Mucosa of stomach (tissue), 1 donor: Measurements from ENCODE around the gene SLC9A8.
"Not testable (repeated sequence)": the region's sequence is repeated elsewhere in the genome, so short reads cannot be mapped to it uniquely, and the experiment has no call there.

Experiments used
- H3K27me3 ChIP-seq: one replicate; pipeline ENCODE4 v1.7.0; 2013; ENCODE audit warnings: mild to moderate bottlenecking, low read length; ENCODE audit not compliant: control insufficient read depth, insufficient read depth
- H3K36me3 ChIP-seq: one replicate; pipeline ENCODE4 v1.7.0; 2013; ENCODE audit warnings: low read length; ENCODE audit not compliant: control insufficient read depth, insufficient read depth
- H3K4me1 ChIP-seq: one replicate; pipeline ENCODE4 v1.7.0; 2013; ENCODE audit warnings: mild to moderate bottlenecking, low read length; ENCODE audit not compliant: control insufficient read depth, insufficient read depth
- H3K4me3 ChIP-seq: one replicate; pipeline ENCODE4 v1.7.0; 2013; ENCODE audit warnings: low read length
- H3K9ac ChIP-seq: one replicate; pipeline ENCODE4 v1.7.0; 2013; ENCODE audit warnings: mild to moderate bottlenecking, low read length, moderate library complexity
- H3K9me3 ChIP-seq: one replicate; pipeline ENCODE4 v1.7.0; 2013; ENCODE audit warnings: mild to moderate bottlenecking, low read length, moderate library complexity; ENCODE audit not compliant: control insufficient read depth
- donor health status: Pancreatic carcinoma.

SLC9A8 gene

DNA sequence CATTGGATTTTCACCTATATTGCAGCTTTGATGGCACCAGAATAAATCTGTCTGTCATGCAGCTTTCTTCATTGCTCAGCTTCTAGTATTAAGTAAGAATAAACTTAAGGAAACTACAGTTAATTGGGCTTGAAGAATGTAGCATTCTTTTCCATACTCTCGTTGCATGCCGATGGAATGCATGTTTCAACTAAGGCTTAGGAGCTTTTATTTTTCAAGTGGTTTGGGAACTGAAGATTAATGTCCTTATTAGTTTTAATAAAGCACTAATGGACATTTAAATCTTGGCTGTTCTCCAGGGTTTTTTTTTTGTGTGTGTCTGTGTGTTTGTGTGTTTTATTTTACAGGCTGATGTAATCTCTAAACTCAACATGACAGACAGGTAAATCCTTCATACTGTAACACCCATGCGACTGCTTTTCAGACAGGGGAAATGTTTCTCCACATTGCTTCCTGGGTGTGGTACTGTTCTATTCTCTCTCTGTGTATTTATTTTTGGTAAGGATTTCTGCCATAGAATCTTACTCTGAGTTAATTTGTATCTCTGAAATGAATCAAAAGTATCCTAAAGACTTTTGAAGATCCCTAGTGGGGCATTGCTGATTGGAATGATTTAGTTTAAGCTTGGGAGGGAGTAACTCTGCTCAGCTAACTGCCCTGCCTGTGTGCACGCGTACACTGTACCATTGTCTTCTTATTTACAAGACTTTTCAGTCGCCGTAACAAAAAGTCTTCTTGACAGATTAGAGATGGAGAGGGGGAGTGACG lies 38.0 kb downstream of the SLC9A8 start:
- peak overlapping the region; percentile 44 for H3K9ac ChIP-seq
- no peaks in the 10 kb centered on the region for H3K27me3 ChIP-seq
- peaks cover 4% of the 10 kb centered on the region for H3K36me3 ChIP-seq
- peaks cover 15% of the 10 kb centered on the region for H3K4me1 ChIP-seq
- H3K4me3 ChIP-seq = no peak overlapping the region
- no peaks in the 10 kb centered on the region for H3K9me3 ChIP-seq

DNA sequence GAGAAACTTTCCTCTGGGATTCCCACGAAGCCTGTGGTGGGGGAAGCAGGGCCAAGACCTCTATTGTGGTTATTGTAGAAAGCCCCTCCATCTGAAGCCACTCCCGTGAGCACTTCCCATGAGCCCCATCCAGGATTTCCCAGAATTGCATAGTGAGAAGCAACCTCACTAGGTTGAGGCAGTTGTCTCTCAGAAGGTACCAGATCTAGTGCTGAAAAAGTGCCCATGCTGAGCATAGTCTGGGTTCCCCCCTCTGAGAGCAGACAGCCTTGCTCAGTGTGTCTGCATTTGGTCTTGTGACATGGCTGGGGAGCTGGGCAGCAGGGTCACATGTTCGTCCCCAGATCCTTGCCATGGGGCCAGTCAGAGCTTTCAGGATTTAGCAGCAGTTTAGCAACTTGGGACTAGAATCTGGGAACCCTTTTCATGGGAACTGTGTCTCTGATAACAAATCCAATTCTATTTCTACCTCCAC lies 38.6 kb downstream of the SLC9A8 start:
- H3K4me1 ChIP-seq = peaks cover 15% of the 10 kb centered on the region
- no peaks in the 10 kb centered on the region for H3K27me3 ChIP-seq
- peaks cover 4% of the 10 kb centered on the region for H3K36me3 ChIP-seq
- no peaks in the 10 kb centered on the region for H3K9me3 ChIP-seq
- peak overlapping the region; percentile 44 for H3K9ac ChIP-seq
- no peak overlapping the region for H3K4me3 ChIP-seq

DNA sequence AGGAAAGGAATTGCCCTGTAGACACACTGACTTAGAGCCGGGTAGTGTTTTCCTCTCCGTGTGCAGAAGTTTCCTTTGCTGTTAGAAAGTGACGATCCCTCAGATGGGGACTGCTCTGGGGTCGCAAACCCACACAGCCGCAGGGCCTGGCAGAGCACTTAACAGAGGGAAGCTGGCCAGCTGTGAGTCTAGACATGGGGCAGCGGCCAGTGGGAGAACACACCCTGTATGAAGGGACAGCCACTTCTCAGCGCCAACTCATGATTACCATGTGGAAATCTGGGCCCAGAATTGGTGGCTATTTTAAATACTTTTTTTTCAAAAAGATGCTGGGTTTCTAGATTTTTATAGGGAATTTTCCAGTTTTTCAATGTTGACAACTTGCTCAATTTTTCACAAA lies 39.4 kb downstream of the SLC9A8 start:
- H3K36me3 ChIP-seq = peaks cover 4% of the 10 kb centered on the region
- H3K4me1 ChIP-seq = peaks cover 15% of the 10 kb centered on the region
- no peaks in the 10 kb centered on the region for H3K9me3 ChIP-seq
- H3K27me3 ChIP-seq = no peaks in the 10 kb centered on the region
- no peak overlapping the region for H3K4me3 ChIP-seq
- H3K9ac ChIP-seq = no peak overlapping the region

DNA sequence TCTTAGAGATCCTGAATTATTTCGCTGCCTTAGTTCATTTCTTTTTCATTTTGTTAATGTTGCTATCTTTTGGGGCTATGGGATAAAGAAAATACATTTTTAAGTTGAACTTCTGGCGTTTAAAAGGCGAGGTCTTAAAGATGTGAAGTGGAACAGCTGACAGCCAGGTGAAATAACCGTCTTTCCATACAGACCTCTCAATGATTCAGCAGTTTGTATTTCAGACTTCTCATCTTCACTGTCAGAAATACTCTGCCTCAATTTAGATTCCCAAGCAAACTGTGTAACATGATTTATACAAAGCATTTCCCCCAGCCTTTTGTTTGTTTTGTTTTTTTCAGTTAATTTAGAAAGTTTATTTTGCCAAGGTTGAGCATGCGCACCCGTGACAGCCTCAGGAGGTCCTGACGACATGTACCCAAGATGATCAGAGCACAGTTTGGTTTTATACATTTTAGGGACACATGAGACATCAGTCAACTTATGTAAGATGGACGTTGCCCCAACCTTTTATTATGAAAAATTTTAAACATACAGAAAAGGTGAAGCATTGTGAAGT lies 40.0 kb downstream of the SLC9A8 start:
- Histone ChIP-seq H3K9ac (no peak overlapping the region), H3K9me3 (no peaks in the 10 kb centered on the region), H3K27me3 (no peaks in the 10 kb centered on the region), H3K36me3 (peaks cover 4% of the 10 kb centered on the region), H3K4me1 (peaks cover 15% of the 10 kb centered on the region), H3K4me3 (no peak overlapping the region)

DNA sequence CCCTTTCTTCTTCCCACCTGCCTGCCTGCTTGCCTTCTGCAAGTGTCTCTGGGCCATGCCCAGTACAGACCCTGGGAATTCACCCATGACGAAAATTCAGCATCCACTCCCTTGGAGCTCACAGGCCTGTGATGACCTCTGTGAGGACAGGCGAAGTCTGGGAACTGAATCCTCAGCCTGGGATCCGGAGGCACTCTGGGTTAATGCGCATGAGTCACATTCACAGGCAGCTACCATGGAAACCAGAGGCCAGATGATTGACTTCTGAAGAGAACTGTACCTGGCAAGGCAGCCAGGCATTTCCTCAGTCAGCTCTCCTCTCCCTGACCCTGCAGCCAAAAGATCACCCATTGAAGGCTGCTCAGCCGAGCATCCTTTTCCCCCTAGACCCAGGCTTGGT lies 41.0 kb downstream of the SLC9A8 start:
- no peak overlapping the region for H3K4me3 ChIP-seq
- no peak overlapping the region for H3K9ac ChIP-seq
- peaks cover 15% of the 10 kb centered on the region for H3K4me1 ChIP-seq
- no peaks in the 10 kb centered on the region for H3K9me3 ChIP-seq
- no peaks in the 10 kb centered on the region for H3K27me3 ChIP-seq
- H3K36me3 ChIP-seq = peaks cover 4% of the 10 kb centered on the region

DNA sequence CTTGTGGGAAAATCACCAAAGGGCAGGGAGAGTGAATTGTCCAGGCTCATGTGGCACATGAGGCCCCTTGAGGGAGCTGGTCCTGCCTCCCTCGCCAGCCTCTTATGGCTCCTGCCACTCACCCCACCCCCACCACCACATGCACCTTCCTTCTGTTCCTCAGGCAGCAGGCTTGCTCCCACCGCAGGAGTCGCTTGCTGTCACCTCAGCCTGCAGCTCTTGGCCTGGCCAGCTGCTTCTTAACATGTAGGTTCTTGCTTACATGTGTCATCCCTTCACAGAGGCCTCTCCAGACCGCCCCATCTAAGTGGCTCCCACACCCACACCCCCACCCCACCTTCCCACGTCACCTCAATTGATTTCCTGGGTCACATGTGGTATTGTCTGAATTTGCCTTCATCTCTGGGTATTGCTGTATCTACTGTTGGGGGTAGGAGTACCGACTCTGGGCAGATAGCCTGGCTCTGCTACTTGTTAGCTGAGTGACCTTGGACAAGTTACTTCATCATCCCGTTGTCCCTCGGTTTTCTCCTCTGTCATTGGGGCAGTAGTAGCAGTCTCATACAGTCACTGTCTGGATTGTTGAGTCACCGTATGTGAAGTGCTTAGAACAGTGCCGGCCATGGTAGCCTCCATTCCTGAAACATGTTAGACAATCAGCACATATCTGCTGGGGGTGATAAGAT lies 41.7 kb downstream of the SLC9A8 start:
- H3K4me1 ChIP-seq = peaks cover 15% of the 10 kb centered on the region
- H3K27me3 ChIP-seq = no peaks in the 10 kb centered on the region
- H3K4me3 ChIP-seq = no peak overlapping the region
- H3K36me3 ChIP-seq = no peaks in the 10 kb centered on the region
- no peaks in the 10 kb centered on the region for H3K9me3 ChIP-seq
- H3K9ac ChIP-seq = no peak overlapping the region

DNA sequence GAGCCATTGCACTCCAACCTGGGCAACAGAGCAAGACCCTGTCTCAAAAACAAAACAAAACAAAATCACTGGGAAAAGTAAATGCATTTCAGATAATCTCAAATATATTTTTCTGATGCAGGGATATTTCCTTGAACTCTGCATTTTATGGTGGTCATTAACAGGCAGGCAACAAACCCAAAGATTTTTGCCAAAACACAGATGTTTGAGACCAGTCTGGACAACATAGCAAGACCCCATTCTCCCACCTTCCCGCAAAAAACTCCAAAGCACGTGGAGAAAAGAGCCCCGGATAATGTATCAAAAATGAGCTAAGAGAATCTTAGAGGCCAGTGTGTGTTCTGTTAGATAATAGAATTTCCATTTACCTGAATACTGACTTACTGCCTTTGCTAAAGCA lies 44.3 kb downstream of the SLC9A8 start:
- no peak overlapping the region for H3K9ac ChIP-seq
- no peaks in the 10 kb centered on the region for H3K9me3 ChIP-seq
- no peaks in the 10 kb centered on the region for H3K27me3 ChIP-seq
- H3K36me3 ChIP-seq = no peaks in the 10 kb centered on the region
- peaks cover 6% of the 10 kb centered on the region for H3K4me1 ChIP-seq
- H3K4me3 ChIP-seq = no peak overlapping the region

DNA sequence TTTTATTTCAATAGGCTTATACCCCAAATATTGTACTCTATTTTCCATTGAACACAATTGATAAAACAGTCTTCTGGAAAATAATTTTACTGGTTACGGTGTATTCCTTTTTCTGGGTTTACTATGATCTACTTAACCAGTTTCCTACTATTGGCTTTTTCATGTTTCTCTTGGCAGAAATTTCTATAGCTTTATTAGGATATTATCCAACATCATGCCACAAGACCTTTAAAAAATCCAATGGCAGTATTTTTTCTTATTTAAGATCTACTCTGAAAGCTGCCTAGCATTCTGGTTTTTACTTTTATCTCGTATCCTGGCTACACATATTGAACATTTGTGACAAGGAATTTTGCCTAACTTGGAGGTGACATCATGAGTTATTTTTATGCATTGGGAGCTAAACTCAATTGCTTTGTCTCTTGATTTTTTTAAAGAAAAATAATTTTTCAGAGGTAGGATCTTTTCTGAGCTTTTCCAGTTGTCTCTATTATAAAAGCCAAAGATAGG lies 45.5 kb downstream of the SLC9A8 start:
- no peaks in the 10 kb centered on the region for H3K27me3 ChIP-seq
- no peaks in the 10 kb centered on the region for H3K36me3 ChIP-seq
- no peak overlapping the region for H3K9ac ChIP-seq
- peaks cover 6% of the 10 kb centered on the region for H3K4me1 ChIP-seq
- no peak overlapping the region for H3K4me3 ChIP-seq
- no peaks in the 10 kb centered on the region for H3K9me3 ChIP-seq

DNA sequence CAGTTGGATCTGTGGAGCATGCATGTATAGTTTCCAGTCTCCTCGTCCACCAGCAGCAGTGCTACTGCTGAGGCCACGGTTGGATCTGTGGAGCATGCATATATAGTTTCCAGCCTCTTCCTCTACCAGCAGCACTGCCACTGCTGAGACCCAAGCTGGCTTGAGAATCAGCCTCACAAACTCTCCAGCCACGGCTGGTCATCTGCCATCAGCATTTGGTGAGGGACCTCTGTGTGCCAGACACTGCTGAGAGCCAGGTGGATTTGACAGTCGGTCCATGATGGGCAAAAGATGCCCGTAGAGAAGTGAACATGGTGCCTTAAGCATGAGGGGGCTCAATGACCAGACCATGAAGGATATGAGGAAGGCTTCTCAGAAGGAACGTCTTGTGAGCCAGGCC lies 46.4 kb downstream of the SLC9A8 start:
- Histone ChIP-seq H3K9ac (no peak overlapping the region), H3K36me3 (no peaks in the 10 kb centered on the region), H3K9me3 (no peaks in the 10 kb centered on the region), H3K4me3 (no peak overlapping the region), H3K4me1 (peaks cover 6% of the 10 kb centered on the region), H3K27me3 (no peaks in the 10 kb centered on the region)

DNA sequence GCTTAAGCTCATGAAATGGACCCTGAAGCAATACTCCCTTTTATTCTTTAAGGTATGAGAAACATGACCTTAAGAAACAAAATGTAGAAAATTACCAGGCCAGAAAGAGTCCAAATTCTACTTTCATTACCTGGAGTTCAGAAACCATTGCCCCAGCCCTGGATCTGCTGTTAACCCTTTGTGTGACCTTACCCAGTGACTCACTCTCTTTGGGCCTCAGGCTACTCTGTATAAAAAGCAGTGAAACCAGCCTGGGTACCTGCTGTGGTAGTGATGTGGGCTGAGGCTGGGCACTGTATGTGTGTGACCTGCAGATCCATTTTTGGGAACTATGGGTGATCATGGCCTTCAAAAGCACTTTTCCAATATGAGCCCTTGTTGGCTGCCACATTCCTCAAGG lies 47.2 kb downstream of the SLC9A8 start:
- Histone ChIP-seq H3K9ac (no peak overlapping the region), H3K4me3 (no peak overlapping the region), H3K27me3 (no peaks in the 10 kb centered on the region), H3K36me3 (no peaks in the 10 kb centered on the region), H3K4me1 (peaks cover 6% of the 10 kb centered on the region), H3K9me3 (no peaks in the 10 kb centered on the region)

DNA sequence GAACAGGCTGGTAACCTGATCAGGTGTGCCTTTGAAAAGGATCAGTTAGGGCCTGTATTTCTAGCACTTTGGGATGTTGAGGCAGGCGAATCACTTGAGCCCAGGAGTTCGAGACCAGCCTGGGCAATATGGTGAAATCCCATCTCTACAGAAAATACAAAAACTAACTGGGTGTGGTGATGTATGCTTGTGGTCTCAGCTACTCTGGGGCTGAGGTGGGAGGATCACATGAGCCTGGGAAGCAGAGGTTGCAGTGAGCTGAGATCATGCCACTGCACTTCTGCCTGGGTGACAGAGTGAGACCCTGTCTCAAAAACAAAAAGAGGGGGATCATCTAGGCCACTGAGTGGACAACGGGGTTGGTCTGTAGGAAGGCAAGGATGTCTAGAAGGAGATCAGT lies 48.6 kb downstream of the SLC9A8 start:
- H3K9me3 ChIP-seq, H3K27me3 ChIP-seq, H3K4me3 ChIP-seq, H3K36me3 ChIP-seq, H3K9ac ChIP-seq, H3K4me1 ChIP-seq: not testable (repeated sequence)

DNA sequence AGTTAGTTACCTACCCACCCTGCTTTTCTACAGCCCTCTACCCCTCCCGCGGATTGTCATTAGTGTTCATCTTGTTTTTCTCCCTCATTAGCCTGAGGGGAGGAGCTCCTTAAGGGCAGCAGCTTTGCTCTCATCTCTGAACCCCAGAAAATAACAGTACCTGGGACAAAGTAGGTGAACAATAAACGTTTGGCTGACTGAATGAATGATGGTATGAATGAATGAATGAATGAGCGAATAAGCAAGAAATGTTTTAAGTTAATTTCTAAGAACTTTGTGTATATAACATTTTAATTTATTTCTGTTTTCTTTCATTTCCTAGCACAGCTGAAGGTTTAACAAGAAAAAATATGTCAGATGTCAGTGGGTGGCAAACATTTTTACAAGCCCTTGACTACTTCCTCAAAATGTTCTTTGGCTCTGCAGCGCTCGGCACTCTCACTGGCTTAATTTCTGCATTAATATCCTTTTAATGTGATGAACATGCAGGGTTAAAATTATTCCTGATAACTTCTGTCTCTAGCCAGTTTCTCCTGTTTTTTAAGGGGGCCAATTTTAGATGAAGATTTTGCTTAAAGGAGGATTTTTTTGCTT lies 50.1 kb downstream of the SLC9A8 start:
- H3K27me3 ChIP-seq = no peaks in the 10 kb centered on the region
- H3K9ac ChIP-seq = no peak overlapping the region
- H3K4me3 ChIP-seq = no peak overlapping the region
- no peaks in the 10 kb centered on the region for H3K36me3 ChIP-seq
- H3K9me3 ChIP-seq = no peaks in the 10 kb centered on the region
- H3K4me1 ChIP-seq = peaks cover 6% of the 10 kb centered on the region
